Cardiac muscle cell (in vitro differentiated cells and primary cell): ENCODE data around the gene PPM1N. TPM values are rescaled to one million over a fixed set of nuclear protein-coding genes. Genes with fewer than 3 reads are reported as not detected.

Source experiments
- DNase-seq, 2 donors: peaks; one replicate each; pipeline versions ENCODE4 v3.0.0 to v3.0.0-alpha.2; 2010 to 2017; ENCODE audit warnings: low read depth in 1 of 2, low spot score in 1 of 2
- H3K27ac ChIP-seq: fragments of 200-600 bp; sonication (generic); 2 replicates; pipeline ENCODE4 v1.5.1; 2016
- H3K27me3 ChIP-seq: fragments of 200-600 bp; sonication (generic); 2 replicates; pipeline ENCODE4 v1.6.0; 2016; ENCODE audit warnings: control low read depth
- H3K36me3 ChIP-seq: fragments of 200-600 bp; sonication (generic); 2 replicates; pipeline ENCODE4 v1.5.1; 2016; ENCODE audit warnings: control low read depth
- H3K4me1 ChIP-seq: fragments of 200-600 bp; sonication (generic); 2 replicates; pipeline ENCODE4 v1.8.1; 2017; ENCODE audit warnings: low read depth, mild to moderate bottlenecking, mixed run types
- H3K4me3 ChIP-seq: fragments of 200-600 bp; sonication (generic); 2 replicates; pipeline ENCODE4 v1.5.1; 2016; ENCODE audit warnings: mild to moderate bottlenecking
- H3K9me3 ChIP-seq: fragments of 200-600 bp; sonication (generic); 2 replicates; pipeline ENCODE4 v1.5.1; 2017; ENCODE audit warnings: low read depth, mild to moderate bottlenecking, control low read depth
- polyA plus RNA-seq: library from polyadenylated mRNA; unstranded; fragments of >200 nt; fragmentation: Nextera tagmentation; extraction: Ambion mirVana; gene quantifications from 2 replicates; pipeline ENCODE4 v1.2.1, GENCODE V29; 2016
- total RNA-seq: library from RNA; depleted of rRNA; stranded (reverse); fragments of >200 nt; gene quantifications from 2 replicates; pipeline ENCODE4 v1.2.3, GENCODE V29; 2016
- TF ChIP-seq, protein P1 (sequence below): IDR thresholded peaks from 2 replicates; pipeline ENCODE4 v1.5.1; 2012; ENCODE audit warnings: low read depth, mild to moderate bottlenecking, low read length

PPM1N gene
- total and polyA plus RNA-seq, 2 experiments from 2014 or later: 1.2 to 2.9 TPM

DNA sequence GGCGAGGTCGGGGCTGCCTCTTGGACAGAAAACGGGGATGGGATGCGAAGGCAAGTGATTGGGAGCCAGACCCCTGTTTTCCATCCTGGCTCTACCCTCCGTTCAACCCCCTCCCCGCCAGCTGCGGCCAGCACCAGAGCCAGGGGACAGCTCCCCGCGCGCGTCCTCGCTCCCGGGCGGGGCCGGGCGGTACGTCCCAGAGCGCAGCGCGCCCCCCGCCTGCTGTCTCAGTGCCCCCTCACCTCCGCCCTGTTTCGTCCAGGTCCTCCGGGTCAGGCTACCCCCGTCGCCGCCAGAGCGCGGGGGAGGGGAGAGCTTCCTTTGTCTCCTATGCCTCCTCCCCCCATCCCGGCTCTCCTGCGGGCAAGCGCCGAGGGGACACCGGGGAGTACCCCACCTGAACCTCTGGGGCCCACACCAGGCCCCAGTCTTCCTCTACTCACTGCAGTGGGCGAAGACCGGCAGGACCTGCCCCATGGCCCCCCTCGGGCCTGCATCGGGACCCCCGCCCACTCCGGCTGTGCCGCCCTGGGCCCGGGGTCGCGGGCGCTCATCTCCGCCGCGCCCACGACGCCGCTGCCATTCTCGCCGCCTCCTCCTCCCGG is 1.8 kb upstream of the PPM1N start:
- Histone ChIP-seq H3K4me1 (no peaks in the 10 kb centered on the region), H3K4me3 (peak overlapping the region; percentile 86), H3K27me3 (peaks cover 25% of the 10 kb centered on the region), H3K27ac (peak overlapping the region; percentile 32), H3K9me3 (no peaks in the 10 kb centered on the region), H3K36me3 (no peaks in the 10 kb centered on the region)
- TF ChIP-seq, protein P1, sequence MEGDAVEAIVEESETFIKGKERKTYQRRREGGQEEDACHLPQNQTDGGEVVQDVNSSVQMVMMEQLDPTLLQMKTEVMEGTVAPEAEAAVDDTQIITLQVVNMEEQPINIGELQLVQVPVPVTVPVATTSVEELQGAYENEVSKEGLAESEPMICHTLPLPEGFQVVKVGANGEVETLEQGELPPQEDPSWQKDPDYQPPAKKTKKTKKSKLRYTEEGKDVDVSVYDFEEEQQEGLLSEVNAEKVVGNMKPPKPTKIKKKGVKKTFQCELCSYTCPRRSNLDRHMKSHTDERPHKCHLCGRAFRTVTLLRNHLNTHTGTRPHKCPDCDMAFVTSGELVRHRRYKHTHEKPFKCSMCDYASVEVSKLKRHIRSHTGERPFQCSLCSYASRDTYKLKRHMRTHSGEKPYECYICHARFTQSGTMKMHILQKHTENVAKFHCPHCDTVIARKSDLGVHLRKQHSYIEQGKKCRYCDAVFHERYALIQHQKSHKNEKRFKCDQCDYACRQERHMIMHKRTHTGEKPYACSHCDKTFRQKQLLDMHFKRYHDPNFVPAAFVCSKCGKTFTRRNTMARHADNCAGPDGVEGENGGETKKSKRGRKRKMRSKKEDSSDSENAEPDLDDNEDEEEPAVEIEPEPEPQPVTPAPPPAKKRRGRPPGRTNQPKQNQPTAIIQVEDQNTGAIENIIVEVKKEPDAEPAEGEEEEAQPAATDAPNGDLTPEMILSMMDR: no peak
- peak; percentile 28 to 86 for DNase-seq

DNA sequence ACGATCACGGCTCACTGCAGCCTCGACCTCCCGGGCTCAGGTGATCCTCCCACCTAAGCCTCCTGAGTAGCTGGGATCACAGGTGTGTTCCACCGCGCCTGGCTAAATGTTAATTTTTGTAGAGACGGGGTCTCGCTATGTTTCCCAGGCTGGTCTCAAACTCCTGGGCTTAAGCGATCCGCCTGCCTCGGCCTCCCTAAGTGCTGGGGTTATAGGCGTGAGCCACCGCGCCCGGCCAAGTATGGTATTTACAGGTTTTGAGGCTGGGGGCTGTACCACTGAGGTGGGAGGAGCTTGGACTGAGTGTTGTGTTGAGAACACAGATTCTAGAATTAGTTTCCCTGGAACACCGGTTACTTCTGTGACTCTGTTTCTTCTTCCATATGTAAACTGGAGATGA is 452 bp upstream of the PPM1N start:
- H3K27ac ChIP-seq: no peak overlapping the region
- peak in 1 of 2 donors; percentile 25 for DNase-seq
- no peaks in the 10 kb centered on the region for H3K9me3 ChIP-seq
- no peaks in the 10 kb centered on the region for H3K36me3 ChIP-seq
- no peaks in the 10 kb centered on the region for H3K4me1 ChIP-seq
- TF ChIP-seq, protein P1: no peak
- H3K4me3 ChIP-seq: no peak overlapping the region
- H3K27me3 ChIP-seq: peaks cover 25% of the 10 kb centered on the region

DNA sequence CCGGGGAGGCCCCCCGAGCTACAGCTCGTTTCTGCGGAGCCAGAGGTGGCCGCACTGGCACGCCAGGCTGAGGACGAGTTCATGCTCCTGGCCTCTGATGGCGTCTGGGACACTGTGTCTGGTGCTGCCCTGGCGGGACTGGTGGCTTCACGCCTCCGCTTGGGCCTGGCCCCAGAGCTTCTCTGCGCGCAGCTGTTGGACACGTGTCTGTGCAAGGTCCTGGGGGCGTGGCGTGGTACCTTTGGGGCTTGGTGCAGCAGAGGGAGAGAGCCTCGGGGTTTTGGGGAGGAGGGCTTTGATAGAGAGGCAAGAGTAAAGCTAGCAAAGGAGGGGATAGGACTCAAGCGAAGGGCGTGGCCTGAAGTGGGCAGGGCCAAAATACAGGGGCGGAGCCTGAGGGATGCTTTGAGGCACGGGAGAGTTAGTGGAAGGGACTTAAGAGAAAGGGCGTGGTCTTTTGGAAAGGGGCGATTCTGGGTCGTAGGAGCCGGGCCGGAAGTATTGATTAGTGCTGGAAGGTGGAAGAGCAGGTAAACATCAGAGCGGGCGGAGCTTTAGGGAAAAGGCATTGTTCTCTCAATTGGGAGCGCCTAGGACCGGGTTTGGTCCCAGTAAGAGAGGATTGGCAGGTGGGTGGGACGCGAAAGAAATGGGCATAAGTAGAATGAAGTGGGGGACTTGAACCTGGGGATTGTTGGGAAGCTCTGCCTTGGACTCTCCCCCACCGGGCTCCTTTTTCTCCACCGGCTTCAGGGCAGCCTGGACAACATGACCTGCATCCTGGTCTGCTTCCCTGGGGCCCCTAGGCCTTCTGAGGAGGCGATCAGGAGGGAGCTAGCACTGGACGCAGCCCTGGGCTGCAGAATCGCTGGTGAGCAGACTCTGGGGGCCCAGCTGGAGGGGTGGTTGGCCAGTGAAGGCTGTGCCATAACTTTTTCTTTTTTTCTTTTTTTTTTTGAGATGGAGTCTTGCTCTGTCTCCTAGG is 1.2 kb downstream of the PPM1N start:
- Histone ChIP-seq H3K27ac (no peak overlapping the region), H3K4me1 (no peaks in the 10 kb centered on the region), H3K4me3 (peak overlapping the region; percentile 12), H3K36me3 (no peaks in the 10 kb centered on the region), H3K27me3 (peaks cover 25% of the 10 kb centered on the region), H3K9me3 (no peaks in the 10 kb centered on the region)
- TF ChIP-seq, protein P1: no peak
- peak; percentile 46 to 49 for DNase-seq

DNA sequence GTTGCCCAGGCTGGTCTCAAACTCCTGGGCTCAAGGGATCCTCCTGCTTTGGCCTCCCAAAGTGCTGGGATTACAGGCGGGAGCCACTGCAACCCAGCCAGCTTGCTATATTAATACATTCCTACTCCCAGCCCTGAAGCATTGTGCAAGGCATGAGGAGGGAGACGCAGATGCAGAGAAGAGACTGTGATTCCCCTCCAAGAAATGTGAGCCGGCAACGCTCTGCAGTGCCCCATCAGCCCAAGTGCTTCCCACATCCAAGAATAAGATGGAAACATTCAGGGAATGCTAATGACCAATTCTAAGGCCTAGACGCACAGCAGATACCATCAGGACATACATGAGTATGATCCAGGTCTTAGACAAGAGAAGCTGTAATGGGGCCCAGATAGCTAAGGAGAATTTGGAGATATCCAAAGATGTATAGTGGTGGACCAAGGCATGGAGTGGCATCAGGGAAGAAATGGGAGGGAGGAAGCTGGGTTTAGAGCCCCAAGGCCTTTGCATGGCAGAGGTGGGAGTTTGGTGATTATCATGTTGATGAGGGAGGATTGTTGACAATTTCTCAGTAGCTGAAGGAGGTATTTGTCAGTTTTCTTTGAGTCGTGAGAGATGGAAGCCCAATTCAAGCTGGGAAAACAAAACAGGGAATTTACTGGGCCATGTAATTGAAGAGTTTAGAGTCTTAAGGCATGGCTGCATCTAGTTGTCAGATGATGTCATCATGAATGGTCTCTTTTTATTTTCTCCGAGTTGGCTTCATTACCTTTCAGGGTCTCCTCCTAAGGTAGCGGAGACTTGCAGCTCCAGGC is 2.9 kb downstream of the PPM1N start:
- no peak overlapping the region for H3K27ac ChIP-seq
- H3K4me3 ChIP-seq: no peak overlapping the region
- H3K9me3 ChIP-seq: no peaks in the 10 kb centered on the region
- no peak for DNase-seq
- H3K27me3 ChIP-seq: peaks cover 25% of the 10 kb centered on the region
- H3K36me3 ChIP-seq: no peaks in the 10 kb centered on the region
- TF ChIP-seq, protein P1: no peak
- no peaks in the 10 kb centered on the region for H3K4me1 ChIP-seq

DNA sequence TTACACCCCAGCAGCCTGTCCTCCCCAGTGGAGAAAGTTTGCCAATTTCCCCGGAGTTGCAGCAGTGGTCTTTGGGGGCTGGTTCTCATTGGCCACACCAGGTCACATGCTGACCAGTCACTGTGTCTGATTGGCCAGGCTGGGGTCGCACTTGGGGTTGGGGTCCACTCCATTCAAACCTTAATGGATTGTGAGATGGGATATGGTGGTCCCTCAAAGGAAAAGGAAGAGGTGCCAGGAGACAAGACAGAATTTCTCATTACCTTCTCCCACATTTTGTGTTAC is 3.4 kb downstream of the PPM1N start:
- no peak overlapping the region for H3K4me3 ChIP-seq
- H3K9me3 ChIP-seq: no peaks in the 10 kb centered on the region
- DNase-seq: no peak
- TF ChIP-seq, protein P1: no peak
- peaks cover 25% of the 10 kb centered on the region for H3K27me3 ChIP-seq
- no peaks in the 10 kb centered on the region for H3K36me3 ChIP-seq
- no peaks in the 10 kb centered on the region for H3K4me1 ChIP-seq
- no peak overlapping the region for H3K27ac ChIP-seq
